HCT116 (cell line): ENCODE measurements around the gene TRMT2A. TPM values are rescaled to one million over a fixed set of nuclear protein-coding genes. Genes with fewer than 3 reads are reported as not detected.

ENCODE experiments used
- ATAC-seq: fragments of 200-7000 bp; cut with Tn5 transposase; 2 replicates; pipeline ENCODE4 v1.9.1; 2020; ENCODE audit warnings: mild to moderate bottlenecking, moderate library complexity
- BruUV-seq: library from RNA; stranded (reverse); fragments of 400-500 nt; replicated peaks from 2 replicates; lab custom pipeline; 2021; lab: Mats Ljungman, UMichigan
- CTCF ChIA-PET: fragments of 300-600 bp; sonication (Branson Sonifier 250); formaldehyde crosslinking; loops from one replicate; lab custom pipeline; 2021; ENCODE audit warnings: antibody characterized with exemption; lab: Charles Lee
- POLR2A ChIA-PET: fragments of 300-600, 350-600 bp; sonication (Branson Sonifier 250); formaldehyde crosslinking; loops from one replicate; lab custom pipeline; 2021; ENCODE audit warnings: antibody characterized with exemption; lab: Charles Lee
- RAD21 ChIA-PET, 2 experiments: fragments of 300-600 bp; sonication (Branson Sonifier 250); formaldehyde crosslinking; loops; one replicate each; lab custom pipeline; 2023; ENCODE audit warnings: low total read pairs in 2 of 2; ENCODE audit not compliant: uncharacterized antibody in 2 of 2, unreplicated experiment in 2 of 2, low non-redundant PET in 1 of 2; lab: Charles Lee
- DNase-seq: peaks from one replicate; pipeline ENCODE4 v3.0.0-alpha.2; 2010; ENCODE audit warnings: low read depth, low spot score
- H2AFZ ChIP-seq: fragments of 200-600 bp; shearing (Covaris generic), sonication (generic); 2 replicates; pipeline ENCODE4 v1.6.1; 2017; ENCODE audit warnings: low read depth, mixed run types, mixed read lengths, antibody characterized with exemption, low read length; ENCODE audit not compliant: poor library complexity, severe bottlenecking
- H3K27ac ChIP-seq: 2 replicates; pipeline ENCODE4 v1.5.1; 2012; ENCODE audit warnings: low read depth, low read length
- H3K27me3 ChIP-seq: fragments of 200-600 bp; sonication (generic); 2 replicates; pipeline ENCODE4 v1.6.1; 2016; ENCODE audit warnings: mixed run types, low read length, mixed read lengths; ENCODE audit not compliant: insufficient read depth
- H3K36me3 ChIP-seq, 2 experiments: fragments of 200-500 bp in 1 of 2; fragments of 200-600 bp in 1 of 2; sonication (Bioruptor generic) in 1 of 2; sonication (generic) in 1 of 2; 2 replicates each; pipeline versions ENCODE4 v1.5.1 to v1.6.1; 2014 to 2016; ENCODE audit warnings: low read length in 2 of 2, inconsistent platforms in 1 of 2, mixed read lengths in 1 of 2, mixed run types in 1 of 2; ENCODE audit not compliant: insufficient read depth in 2 of 2, control insufficient read depth in 1 of 2
- H3K4me1 ChIP-seq, 2 experiments: fragments of 200-600 bp in 1 of 2; sonication (generic) in 1 of 2; 2 replicates each; pipeline versions ENCODE4 v1.5.1 to v1.6.1; 2012 to 2017; ENCODE audit warnings: low read length in 2 of 2, inconsistent platforms in 1 of 2, mild to moderate bottlenecking in 1 of 2, mixed read lengths in 1 of 2, mixed run types in 1 of 2, moderate library complexity in 1 of 2; ENCODE audit not compliant: insufficient read depth in 2 of 2, control insufficient read depth in 1 of 2
- H3K4me2 ChIP-seq: fragments of 200-600 bp; sonication (generic); 2 replicates; pipeline ENCODE4 v1.6.1; 2017; ENCODE audit warnings: mixed run types, low read length, mixed read lengths
- H3K4me3 ChIP-seq, 2 experiments: fragments of 200-600 bp in 1 of 2; sonication (generic) in 1 of 2; replicated peaks in 1 of 2; 2 replicates each; pipeline ENCODE4 v1.5.1; 2011 to 2016; ENCODE audit warnings: low read length in 2 of 2, control low read depth in 1 of 2, low read depth in 1 of 2, mild to moderate bottlenecking in 1 of 2, mixed read lengths in 1 of 2, mixed run types in 1 of 2
- H3K79me2 ChIP-seq: fragments of 200-600 bp; sonication (generic); 2 replicates; pipeline ENCODE4 v1.6.1; 2017; ENCODE audit warnings: mild to moderate bottlenecking, mixed run types, low read length, moderate library complexity, mixed read lengths; ENCODE audit not compliant: insufficient read depth
- H3K9ac ChIP-seq: fragments of 200-600 bp; sonication (generic); 2 replicates; pipeline ENCODE4 v1.6.1; 2016; ENCODE audit warnings: low read length, mixed read lengths
- H3K9me2 ChIP-seq: fragments of 200-600 bp; sonication (generic), shearing (Covaris generic); 2 replicates; pipeline ENCODE4 v1.6.1; 2017; ENCODE audit warnings: mixed run types, mild to moderate bottlenecking, moderate library complexity; ENCODE audit not compliant: insufficient read depth
- H3K9me3 ChIP-seq, 2 experiments: fragments of 200-500 bp in 1 of 2; fragments of 200-600 bp in 1 of 2; sonication (Bioruptor generic) in 1 of 2; sonication (generic) in 1 of 2; 2 replicates each; pipeline ENCODE4 v1.6.1; 2014 to 2017; ENCODE audit warnings: low read length in 2 of 2, mixed read lengths in 2 of 2, inconsistent platforms in 1 of 2, low read depth in 1 of 2, mild to moderate bottlenecking in 1 of 2, mixed run types in 1 of 2, moderate library complexity in 1 of 2; ENCODE audit not compliant: control insufficient read depth in 1 of 2, insufficient read depth in 1 of 2
- H4K20me1 ChIP-seq: fragments of 200-600 bp; sonication (generic), shearing (Covaris generic); 2 replicates; pipeline ENCODE4 v1.6.1; 2017; ENCODE audit warnings: mixed run types, mild to moderate bottlenecking, moderate library complexity; ENCODE audit not compliant: insufficient read depth
- CEBPB ChIP-seq: IDR thresholded peaks from 2 replicates; pipeline ENCODE4 v1.6.1; 2012; ENCODE audit warnings: low read depth
- ELF1 ChIP-seq: IDR thresholded peaks from 2 replicates; pipeline ENCODE4 v1.6.1; 2012; ENCODE audit warnings: low read depth, borderline replicate concordance
- FOSL1 ChIP-seq: IDR thresholded peaks from 2 replicates; pipeline ENCODE4 v1.6.1; 2012; ENCODE audit warnings: low read depth
- JUND ChIP-seq: IDR thresholded peaks from 2 replicates; pipeline ENCODE4 v1.6.1; 2012
- POLR2A ChIP-seq: IDR thresholded peaks from 2 replicates; pipeline ENCODE4 v1.7.0; 2011; ENCODE audit warnings: borderline replicate concordance; ENCODE audit not compliant: insufficient read depth, insufficient read length; ENCODE audit errors: extremely low read depth
- POLR2AphosphoS5 ChIP-seq: IDR thresholded peaks from 2 replicates; pipeline ENCODE4 v1.6.1; 2011; ENCODE audit warnings: mild to moderate bottlenecking, low read depth, low read length, moderate library complexity
- SIN3A ChIP-seq: IDR thresholded peaks from 2 replicates; pipeline ENCODE4 v1.6.1; 2012; ENCODE audit warnings: low read depth
- SP1 ChIP-seq: IDR thresholded peaks from 2 replicates; pipeline ENCODE4 v1.6.1; 2012; ENCODE audit warnings: low read depth
- SRF ChIP-seq: IDR thresholded peaks from 2 replicates; pipeline ENCODE4 v1.6.1; 2012; ENCODE audit warnings: low read depth
- ZNF274 ChIP-seq: fragments of 200-500 bp; sonication (Bioruptor generic); IDR thresholded peaks from 2 replicates; pipeline ENCODE4 v1.6.1; 2014; ENCODE audit warnings: mild to moderate bottlenecking, low read depth, low read length, inconsistent platforms
- intact Hi-C: fragments of 100-400 bp; cut with micrococcal nuclease; formaldehyde crosslinking; loops from 2 replicates; pipeline ENCODE4 v1.10.0; 2022
- total RNA-seq: library from RNA; stranded (reverse); gene quantifications from one replicate; pipeline ENCODE4 v1.2.1, GENCODE V29; 2021; ENCODE audit not compliant: unreplicated experiment
- TF ChIP-seq, protein P1 (sequence below), 3 experiments: fragments of 200-600 bp in 1 of 3; sonication (generic) in 1 of 3; IDR thresholded peaks in 2 of 3; conservative IDR thresholded peaks in 1 of 3; 2 replicates each; pipeline ENCODE4 v1.5.1; 2012 to 2017; ENCODE audit warnings: low read depth in 2 of 3, low read length in 2 of 3, antibody characterized with exemption in 1 of 3, borderline replicate concordance in 1 of 3, control low read depth in 1 of 3, mild to moderate bottlenecking in 1 of 3, mixed read lengths in 1 of 3, mixed run types in 1 of 3, moderate library complexity in 1 of 3; ENCODE audit not compliant: insufficient read depth in 1 of 3
- TF ChIP-seq, protein P2 (sequence below): IDR thresholded peaks from 2 replicates; pipeline ENCODE4 v1.6.1; 2012

TRMT2A gene
- total RNA-seq, 1 experiment from 2014 or later = 67.3 TPM

DNA sequence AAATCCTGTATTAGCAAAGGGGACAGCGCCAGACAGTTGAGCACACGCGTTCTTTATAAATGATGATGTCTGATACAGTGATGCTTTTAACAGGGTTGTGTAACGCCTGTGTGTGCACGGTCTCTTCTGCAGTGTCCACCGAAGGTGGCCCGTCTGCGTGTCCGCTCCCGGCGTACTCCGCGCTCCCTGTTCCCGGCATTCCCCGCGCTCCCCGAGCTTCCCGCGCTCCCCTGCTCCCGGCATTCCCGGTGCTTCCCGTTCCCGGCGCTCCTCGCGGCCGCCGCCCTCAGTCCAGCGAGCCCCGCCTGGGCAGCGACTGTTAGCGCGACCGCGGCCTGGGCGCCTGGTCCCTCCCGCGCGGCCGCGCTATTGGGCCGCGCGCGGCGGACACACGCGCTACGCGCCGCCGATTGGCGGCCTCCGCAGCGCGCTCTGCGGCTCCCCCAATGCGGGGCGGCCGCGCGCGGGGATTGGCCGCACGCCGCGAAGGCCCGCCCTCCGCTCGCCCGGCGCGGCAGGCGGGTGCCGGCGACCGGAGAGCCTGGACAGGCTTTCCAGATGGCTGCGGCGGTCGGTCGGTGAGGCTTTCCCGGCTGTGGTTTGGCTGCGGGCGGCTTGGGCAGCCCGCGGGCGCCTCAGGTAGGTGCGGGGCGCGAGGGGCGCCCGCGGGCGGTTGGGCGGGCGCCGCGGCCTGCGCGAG is 37.1 kb downstream of the TRMT2A start, which contains the start of gene DGCR8 (continued):
- TF ChIP-seq POLR2AphosphoS5 (peak; percentile 95), SP1 (peak; percentile 71), FOSL1 (no peak), ZNF274 (no peak), SIN3A (peak; percentile 86), POLR2A (peak; percentile 94), CEBPB (no peak), SRF (no peak), ELF1 (no peak)
- TF ChIP-seq, protein P1, sequence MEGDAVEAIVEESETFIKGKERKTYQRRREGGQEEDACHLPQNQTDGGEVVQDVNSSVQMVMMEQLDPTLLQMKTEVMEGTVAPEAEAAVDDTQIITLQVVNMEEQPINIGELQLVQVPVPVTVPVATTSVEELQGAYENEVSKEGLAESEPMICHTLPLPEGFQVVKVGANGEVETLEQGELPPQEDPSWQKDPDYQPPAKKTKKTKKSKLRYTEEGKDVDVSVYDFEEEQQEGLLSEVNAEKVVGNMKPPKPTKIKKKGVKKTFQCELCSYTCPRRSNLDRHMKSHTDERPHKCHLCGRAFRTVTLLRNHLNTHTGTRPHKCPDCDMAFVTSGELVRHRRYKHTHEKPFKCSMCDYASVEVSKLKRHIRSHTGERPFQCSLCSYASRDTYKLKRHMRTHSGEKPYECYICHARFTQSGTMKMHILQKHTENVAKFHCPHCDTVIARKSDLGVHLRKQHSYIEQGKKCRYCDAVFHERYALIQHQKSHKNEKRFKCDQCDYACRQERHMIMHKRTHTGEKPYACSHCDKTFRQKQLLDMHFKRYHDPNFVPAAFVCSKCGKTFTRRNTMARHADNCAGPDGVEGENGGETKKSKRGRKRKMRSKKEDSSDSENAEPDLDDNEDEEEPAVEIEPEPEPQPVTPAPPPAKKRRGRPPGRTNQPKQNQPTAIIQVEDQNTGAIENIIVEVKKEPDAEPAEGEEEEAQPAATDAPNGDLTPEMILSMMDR (IDR thresholded peaks at IDR 0.05 in 2 of 3, conservative IDR thresholded peaks at IDR 0.05 in 1 of 3; ENCODE audit: borderline replicate concordance in 1 of 3, insufficient read depth in 1 of 3, low read depth in 2 of 3, low read length in 2 of 3) = no peak
- TF ChIP-seq, protein P2, sequence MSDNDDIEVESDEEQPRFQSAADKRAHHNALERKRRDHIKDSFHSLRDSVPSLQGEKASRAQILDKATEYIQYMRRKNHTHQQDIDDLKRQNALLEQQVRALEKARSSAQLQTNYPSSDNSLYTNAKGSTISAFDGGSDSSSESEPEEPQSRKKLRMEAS = peak; percentile 90

DNA sequence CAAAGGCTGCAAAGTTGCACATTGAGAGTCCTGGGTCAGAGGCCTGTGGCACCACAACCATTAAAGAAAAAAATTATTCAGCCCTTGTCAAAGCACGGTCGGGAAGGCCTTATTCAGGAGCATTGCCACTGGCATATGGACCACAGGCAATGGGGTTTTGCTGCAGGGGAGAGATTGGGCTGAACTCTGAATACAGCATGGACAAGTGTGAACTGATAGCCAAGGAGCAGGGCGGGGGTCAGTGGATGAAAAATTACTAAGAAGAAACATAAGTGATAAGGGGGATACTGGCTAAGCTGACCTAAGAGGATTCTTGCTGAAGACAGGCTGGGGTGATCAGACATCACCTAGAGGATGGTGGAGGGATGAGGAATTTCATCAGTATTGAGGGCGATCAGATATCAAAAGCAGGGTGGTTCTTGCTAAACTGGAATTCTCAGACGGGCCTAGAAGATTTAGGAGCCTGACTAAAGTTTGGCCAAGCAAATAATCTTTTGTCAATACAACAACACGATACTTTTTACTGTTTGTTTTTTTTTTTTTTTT is 40.3 kb downstream of the TRMT2A start:
- no peak overlapping the region for H3K9ac ChIP-seq
- H3K9me2 ChIP-seq = no peaks in the 10 kb centered on the region
- no peaks in the 10 kb centered on the region for H4K20me1 ChIP-seq
- BruUV-seq = no TSS peak
- RAD21 ChIA-PET = no interaction called here
- H3K36me3 ChIP-seq = peaks cover 0 to 3% of the 10 kb centered on the region in 2 experiments; a peak in 2 of 4 replicates
- H3K9me3 ChIP-seq = no peaks in the 10 kb centered on the region
- intact Hi-C loops = no loop called here
- H3K27me3 ChIP-seq = no peaks in the 10 kb centered on the region
- H3K4me1 ChIP-seq = peaks cover 8 to 22% of the 10 kb centered on the region in 2 experiments
- no peak for ATAC-seq
- no peak overlapping the region for H3K27ac ChIP-seq
- CTCF ChIA-PET = no interaction called here
- H2AFZ ChIP-seq = no peak overlapping the region
- H3K4me2 ChIP-seq = no peak overlapping the region
- TF ChIP-seq JUND = no peak
- TF ChIP-seq, protein P1 (IDR thresholded peaks at IDR 0.05 in 2 of 3, conservative IDR thresholded peaks at IDR 0.05 in 1 of 3; ENCODE audit: borderline replicate concordance in 1 of 3, insufficient read depth in 1 of 3, low read depth in 2 of 3, low read length in 2 of 3) = 0 out of 6 replicates have a peak, but pooled peaks of 1 of the 3 experiments have one; percentile 11
- no peak overlapping the region for H3K4me3 ChIP-seq
- DNase-seq = no peak
- H3K79me2 ChIP-seq = peaks cover 14% of the 10 kb centered on the region
- POLR2A ChIA-PET = no interaction called here
